HepG2 (cell line): Measurements from ENCODE around the gene C1orf35. TPM values are rescaled to one million over a fixed set of nuclear protein-coding genes. Genes with fewer than 3 reads are reported as not detected.
A peak's percentile ranks its signal among the peaks of the same experiment; 100 is the strongest.

Experiments used
- ATAC-seq: fragments of 200-7000 bp; cut with Tn5 transposase; 3 replicates; pipeline ENCODE4 v1.9.1; 2020; ENCODE audit warnings: mild to moderate bottlenecking, moderate library complexity
- BruUV-seq: library from RNA; stranded (reverse); fragments of 400-500 nt; replicated peaks from 2 replicates; lab custom pipeline; 2021; lab: Mats Ljungman, UMichigan
- CTCF ChIA-PET: fragments of 300-600 bp; formaldehyde crosslinking; extraction: SDS; loops from one replicate; lab custom pipeline; 2021; ENCODE audit warnings: low total read pairs, inconsistent platforms, low intra/inter-chr PET ratio; lab: Yijun Ruan, JAX
- POLR2A ChIA-PET: fragments of 350-600 bp; sonication (Branson Sonifier 250); formaldehyde crosslinking; loops from one replicate; lab custom pipeline; 2020; ENCODE audit warnings: antibody characterized with exemption, inconsistent platforms; lab: Yijun Ruan, JAX
- DNase-seq: peaks from one replicate; pipeline ENCODE4 v3.0.0-alpha.2; 2015; ENCODE audit warnings: low spot score
- FAIRE-seq: peaks from 3 replicates; lab custom pipeline; 2011; peaks lifted over from hg19 to GRCh38; lab: Jason Lieb, UNC
- H2AFZ ChIP-seq: one replicate; pipeline ENCODE4 v1.6.1; 2011; ENCODE audit warnings: low read length, inconsistent platforms
- H3K27ac ChIP-seq: fragments of 300-600 bp; 3 replicates; pipeline ENCODE4 v1.8.0; 2011; ENCODE audit warnings: mixed run types, mild to moderate bottlenecking, mixed read lengths, low read length, inconsistent platforms; ENCODE audit not compliant: insufficient read depth; ENCODE audit errors: extremely low read length
- H3K27me3 ChIP-seq, 2 experiments: fragments of 200-600 bp in 1 of 2; 2 replicates in 1 of 2; 3 replicates in 1 of 2; pipeline versions ENCODE4 v1.6.0 to v1.8.0; 2011; ENCODE audit warnings: low read length in 2 of 2, mild to moderate bottlenecking in 2 of 2, moderate library complexity in 2 of 2, inconsistent platforms in 1 of 2; ENCODE audit not compliant: insufficient read depth in 2 of 2, control insufficient read depth in 1 of 2
- H3K36me3 ChIP-seq, 2 experiments: fragments of 200-600 bp in 1 of 2; replicated peaks in 1 of 2; 2 replicates in 1 of 2; 3 replicates in 1 of 2; pipeline versions ENCODE4 v1.5.1 to v1.8.0; 2011; ENCODE audit warnings: low read length in 2 of 2, inconsistent platforms in 1 of 2; ENCODE audit not compliant: insufficient read depth in 2 of 2, control insufficient read depth in 1 of 2
- H3K4me1 ChIP-seq: 2 replicates; pipeline ENCODE4 v1.5.1; 2012; ENCODE audit warnings: low read length, inconsistent platforms; ENCODE audit not compliant: insufficient read depth
- H3K4me2 ChIP-seq: 2 replicates; pipeline ENCODE4 v1.6.0; 2011; ENCODE audit warnings: low read depth, low read length, inconsistent platforms
- H3K4me3 ChIP-seq, 3 experiments: fragments of 200-600 bp in 1 of 3; sonication (generic), shearing (Covaris generic) in 1 of 3; replicated peaks in 1 of 3; 2 replicates each; pipeline ENCODE4 v1.5.1; 2011 to 2016; ENCODE audit warnings: low read length in 3 of 3, inconsistent platforms in 2 of 3, low read depth in 2 of 3, mild to moderate bottlenecking in 2 of 3, control low read depth in 1 of 3, mixed read lengths in 1 of 3; ENCODE audit not compliant: insufficient read depth in 1 of 3
- H3K79me2 ChIP-seq: one replicate; pipeline ENCODE4 v1.6.1; 2011; ENCODE audit warnings: low read length, inconsistent platforms; ENCODE audit not compliant: insufficient read depth
- H3K9ac ChIP-seq: 2 replicates; pipeline ENCODE4 v1.6.0; 2011; ENCODE audit warnings: mild to moderate bottlenecking, low read depth, low read length, inconsistent platforms; ENCODE audit not compliant: insufficient read depth
- H3K9me3 ChIP-seq: 2 replicates; pipeline ENCODE4 v1.5.1; 2012; ENCODE audit warnings: mild to moderate bottlenecking, low read length
- H4K20me1 ChIP-seq: 2 replicates; pipeline ENCODE4 v1.6.0; 2011; ENCODE audit warnings: inconsistent platforms, mild to moderate bottlenecking, low read length, moderate library complexity; ENCODE audit not compliant: insufficient read depth
- FOXK1 ChIP-seq: sonication (generic); formaldehyde crosslinking; IDR thresholded peaks from 2 replicates; pipeline ENCODE4 v1.4.0; 2020; ENCODE audit warnings: low read depth, missing genetic modification reagents, borderline replicate concordance
- RFXAP ChIP-seq: sonication (generic); formaldehyde crosslinking; IDR thresholded peaks from 2 replicates; pipeline ENCODE4 v1.4.0; 2020; ENCODE audit warnings: missing genetic modification reagents, borderline replicate concordance
- ZNF160 ChIP-seq: sonication (generic); formaldehyde crosslinking; IDR thresholded peaks from 2 replicates; pipeline ENCODE4 v1.8.0; 2022; ENCODE audit warnings: mild to moderate bottlenecking, inconsistent platforms, missing genetic modification reagents
- ZNF350 ChIP-seq: sonication (generic); formaldehyde crosslinking; IDR thresholded peaks from 2 replicates; pipeline ENCODE4 v1.4.0; 2020; ENCODE audit warnings: mild to moderate bottlenecking, low read depth, missing genetic modification reagents, borderline replicate concordance
- ZNF567 ChIP-seq: sonication (generic); formaldehyde crosslinking; IDR thresholded peaks from 2 replicates; pipeline ENCODE4 v1.8.1; 2023; ENCODE audit warnings: mild to moderate bottlenecking, missing genetic modification reagents, borderline replicate concordance
- ZNF619 ChIP-seq: sonication (generic); formaldehyde crosslinking; IDR thresholded peaks from 2 replicates; pipeline ENCODE4 v1.4.0; 2020; ENCODE audit warnings: mild to moderate bottlenecking, missing genetic modification reagents
- ZNF672 ChIP-seq: sonication (generic); formaldehyde crosslinking; IDR thresholded peaks from 2 replicates; pipeline ENCODE4 v1.8.1; 2022; ENCODE audit warnings: missing genetic modification reagents
- WGBS: methylation state at CpG from one replicate; pipeline ENCODE4 v1.1.6; 2017; ENCODE audit warnings: low lambda C conversion rate; 5-methylcytosine and 5-hydroxymethylcytosine counted together
- in situ Hi-C: cut with HindIII; loops from 2 replicates; pipeline ENCODE4 v1.10.0; 2017; ENCODE audit warnings: low pct_unique_long_range_greater_than_20kb; ENCODE audit not compliant: extremely low pct_ligation_motif_present
- intact Hi-C: fragments of 100-400 bp; cut with micrococcal nuclease; formaldehyde crosslinking; loops from one replicate; pipeline ENCODE4 v1.10.0; 2022; ENCODE audit not compliant: unreplicated experiment
- polyA plus RNA-seq, 8 experiments: library from polyadenylated mRNA; depleted of rRNA in 3 of 8; stranded (reverse) in 7 of 8; unstranded in 1 of 8; fragments of >200 nt; fragmentation: Illumina TruSeq in 4 of 8; extraction: Trizol in 4 of 8; gene quantifications; 2 replicates each; pipeline versions ENCODE4 v1.2.1 to v1.2.3, GENCODE V29; 2011 to 2016; ENCODE audit warnings: low read depth in 4 of 8, missing spikeins in 1 of 8, mixed read lengths in 1 of 8; ENCODE audit not compliant: insufficient read depth in 1 of 8
- total RNA-seq, 5 experiments: library from RNA; depleted of rRNA; stranded (reverse); fragments of >200 nt; fragmentation: Illumina TruSeq; extraction: Trizol; gene quantifications; 2 replicates each; pipeline ENCODE4 v1.2.3, GENCODE V29; 2016; ENCODE audit warnings: low read depth in 1 of 5
- TF ChIP-seq, protein P1 (sequence below): sonication (generic); formaldehyde crosslinking; IDR thresholded peaks from 2 replicates; pipeline ENCODE4 v1.8.1; 2023; ENCODE audit warnings: mild to moderate bottlenecking, inconsistent platforms, moderate library complexity, missing genetic modification reagents, borderline replicate concordance
- TF ChIP-seq, protein P2 (sequence below): sonication (generic); formaldehyde crosslinking; IDR thresholded peaks from 2 replicates; pipeline ENCODE4 v1.4.0; 2020; ENCODE audit warnings: low read depth, mild to moderate bottlenecking, missing genetic modification reagents
- TF ChIP-seq, protein P3 (sequence below): sonication (generic); formaldehyde crosslinking; IDR thresholded peaks from 2 replicates; pipeline ENCODE4 v1.4.0; 2020; ENCODE audit warnings: low read depth, missing genetic modification reagents
- TF ChIP-seq, protein P4 (sequence below): sonication (generic); formaldehyde crosslinking; IDR thresholded peaks from 2 replicates; pipeline ENCODE4 v1.4.0; 2020; ENCODE audit warnings: mild to moderate bottlenecking, missing genetic modification reagents
- TF ChIP-seq, protein P5 (sequence below): sonication (generic); formaldehyde crosslinking; conservative IDR thresholded peaks from 2 replicates; pipeline ENCODE4 v1.4.0; 2020; ENCODE audit warnings: mild to moderate bottlenecking, missing genetic modification reagents, moderate library complexity

Gene C1orf35
- total and polyA plus RNA-seq, 2 of the 13 experiments (the other 11 are each of a cell fraction or from before 2014, with no cell fraction given), result 8.1 to 19.3 TPM

DNA sequence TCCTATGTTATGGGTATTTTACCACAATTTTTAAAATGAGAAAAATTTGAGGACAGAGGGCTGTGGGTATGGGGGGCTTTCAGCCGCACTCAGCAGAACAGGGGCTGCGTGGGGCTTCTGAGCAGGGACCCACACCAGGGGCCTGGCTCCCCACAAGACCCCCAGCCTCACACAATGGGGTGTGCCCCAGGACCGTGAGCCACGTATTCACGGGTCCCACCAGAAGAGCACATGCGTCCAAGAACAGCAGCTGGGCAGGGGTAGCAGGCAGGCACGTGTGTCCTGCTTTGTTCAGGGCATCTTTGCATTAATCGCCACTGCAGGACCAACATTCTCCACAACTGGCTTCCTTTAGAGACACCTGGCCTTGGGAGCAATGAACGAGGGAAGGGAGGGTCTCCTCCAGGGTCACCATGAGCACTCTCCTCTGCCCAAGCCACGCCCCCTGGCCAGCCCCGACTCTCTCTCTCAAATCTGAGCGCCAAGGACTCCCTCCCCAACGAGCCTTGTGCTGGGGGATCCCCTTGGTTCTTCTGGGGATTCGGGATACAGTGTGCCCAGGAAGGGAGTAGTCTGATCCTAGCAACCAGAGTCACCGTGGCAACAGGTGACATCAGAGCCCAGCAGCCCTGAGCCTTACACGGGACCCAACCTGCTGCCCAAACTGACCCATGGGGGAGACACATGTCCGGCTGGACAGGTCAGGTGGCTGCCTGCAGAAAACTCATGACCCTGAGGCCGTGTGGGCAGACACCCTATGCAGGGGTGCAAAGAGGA, 28.0 kb downstream of the C1orf35 start:
- 20% methylated on average over 9 of the region's 18 CpGs for WGBS
- no peak for ATAC-seq
- TF ChIP-seq, protein P1, sequence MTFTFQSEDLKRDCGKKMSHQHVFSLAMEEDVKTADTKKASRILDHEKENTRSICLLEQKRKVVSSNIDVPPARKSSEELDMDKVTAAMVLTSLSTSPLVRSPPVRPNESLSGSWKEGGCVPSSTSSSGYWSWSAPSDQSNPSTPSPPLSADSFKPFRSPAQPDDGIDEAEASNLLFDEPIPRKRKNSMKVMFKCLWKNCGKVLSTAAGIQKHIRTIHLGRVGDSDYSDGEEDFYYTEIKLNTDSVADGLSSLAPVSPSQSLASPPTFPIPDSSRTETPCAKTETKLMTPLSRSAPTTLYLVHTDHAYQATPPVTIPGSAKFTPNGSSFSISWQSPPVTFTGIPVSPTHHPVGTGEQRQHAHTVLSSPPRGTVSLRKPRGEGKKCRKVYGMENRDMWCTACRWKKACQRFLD (CRISPR knock-in tag), result no peak
- TF ChIP-seq, protein P2, sequence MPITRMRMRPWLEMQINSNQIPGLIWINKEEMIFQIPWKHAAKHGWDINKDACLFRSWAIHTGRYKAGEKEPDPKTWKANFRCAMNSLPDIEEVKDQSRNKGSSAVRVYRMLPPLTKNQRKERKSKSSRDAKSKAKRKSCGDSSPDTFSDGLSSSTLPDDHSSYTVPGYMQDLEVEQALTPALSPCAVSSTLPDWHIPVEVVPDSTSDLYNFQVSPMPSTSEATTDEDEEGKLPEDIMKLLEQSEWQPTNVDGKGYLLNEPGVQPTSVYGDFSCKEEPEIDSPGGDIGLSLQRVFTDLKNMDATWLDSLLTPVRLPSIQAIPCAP (CRISPR knock-in tag), result no peak
- TF ChIP-seq, protein P3, sequence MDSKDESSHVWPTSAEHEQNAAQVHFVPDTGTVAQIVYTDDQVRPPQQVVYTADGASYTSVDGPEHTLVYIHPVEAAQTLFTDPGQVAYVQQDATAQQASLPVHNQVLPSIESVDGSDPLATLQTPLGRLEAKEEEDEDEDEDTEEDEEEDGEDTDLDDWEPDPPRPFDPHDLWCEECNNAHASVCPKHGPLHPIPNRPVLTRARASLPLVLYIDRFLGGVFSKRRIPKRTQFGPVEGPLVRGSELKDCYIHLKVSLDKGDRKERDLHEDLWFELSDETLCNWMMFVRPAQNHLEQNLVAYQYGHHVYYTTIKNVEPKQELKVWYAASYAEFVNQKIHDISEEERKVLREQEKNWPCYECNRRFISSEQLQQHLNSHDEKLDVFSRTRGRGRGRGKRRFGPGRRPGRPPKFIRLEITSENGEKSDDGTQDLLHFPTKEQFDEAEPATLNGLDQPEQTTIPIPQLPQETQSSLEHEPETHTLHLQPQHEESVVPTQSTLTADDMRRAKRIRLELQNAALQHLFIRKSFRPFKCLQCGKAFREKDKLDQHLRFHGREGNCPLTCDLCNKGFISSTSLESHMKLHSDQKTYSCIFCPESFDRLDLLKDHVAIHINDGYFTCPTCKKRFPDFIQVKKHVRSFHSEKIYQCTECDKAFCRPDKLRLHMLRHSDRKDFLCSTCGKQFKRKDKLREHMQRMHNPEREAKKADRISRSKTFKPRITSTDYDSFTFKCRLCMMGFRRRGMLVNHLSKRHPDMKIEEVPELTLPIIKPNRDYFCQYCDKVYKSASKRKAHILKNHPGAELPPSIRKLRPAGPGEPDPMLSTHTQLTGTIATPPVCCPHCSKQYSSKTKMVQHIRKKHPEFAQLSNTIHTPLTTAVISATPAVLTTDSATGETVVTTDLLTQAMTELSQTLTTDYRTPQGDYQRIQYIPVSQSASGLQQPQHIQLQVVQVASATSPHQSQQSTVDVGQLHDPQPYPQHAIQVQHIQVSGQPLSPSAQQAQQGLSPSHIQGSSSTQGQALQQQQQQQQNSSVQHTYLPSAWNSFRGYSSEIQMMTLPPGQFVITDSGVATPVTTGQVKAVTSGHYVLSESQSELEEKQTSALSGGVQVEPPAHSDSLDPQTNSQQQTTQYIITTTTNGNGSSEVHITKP (CRISPR knock-in tag), result no peak
- TF ChIP-seq ZNF672 (CRISPR knock-in tag) (no peak), ZNF619 (CRISPR knock-in tag) (no peak), ZNF350 (CRISPR knock-in tag) (no peak), FOXK1 (CRISPR knock-in tag) (no peak), ZNF567 (CRISPR knock-in tag) (no peak), RFXAP (CRISPR knock-in tag) (peak; percentile 91), ZNF160 (CRISPR knock-in tag) (no peak)
- TF ChIP-seq, protein P4, sequence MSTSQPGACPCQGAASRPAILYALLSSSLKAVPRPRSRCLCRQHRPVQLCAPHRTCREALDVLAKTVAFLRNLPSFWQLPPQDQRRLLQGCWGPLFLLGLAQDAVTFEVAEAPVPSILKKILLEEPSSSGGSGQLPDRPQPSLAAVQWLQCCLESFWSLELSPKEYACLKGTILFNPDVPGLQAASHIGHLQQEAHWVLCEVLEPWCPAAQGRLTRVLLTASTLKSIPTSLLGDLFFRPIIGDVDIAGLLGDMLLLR (CRISPR knock-in tag), result no peak
- TF ChIP-seq, protein P5, sequence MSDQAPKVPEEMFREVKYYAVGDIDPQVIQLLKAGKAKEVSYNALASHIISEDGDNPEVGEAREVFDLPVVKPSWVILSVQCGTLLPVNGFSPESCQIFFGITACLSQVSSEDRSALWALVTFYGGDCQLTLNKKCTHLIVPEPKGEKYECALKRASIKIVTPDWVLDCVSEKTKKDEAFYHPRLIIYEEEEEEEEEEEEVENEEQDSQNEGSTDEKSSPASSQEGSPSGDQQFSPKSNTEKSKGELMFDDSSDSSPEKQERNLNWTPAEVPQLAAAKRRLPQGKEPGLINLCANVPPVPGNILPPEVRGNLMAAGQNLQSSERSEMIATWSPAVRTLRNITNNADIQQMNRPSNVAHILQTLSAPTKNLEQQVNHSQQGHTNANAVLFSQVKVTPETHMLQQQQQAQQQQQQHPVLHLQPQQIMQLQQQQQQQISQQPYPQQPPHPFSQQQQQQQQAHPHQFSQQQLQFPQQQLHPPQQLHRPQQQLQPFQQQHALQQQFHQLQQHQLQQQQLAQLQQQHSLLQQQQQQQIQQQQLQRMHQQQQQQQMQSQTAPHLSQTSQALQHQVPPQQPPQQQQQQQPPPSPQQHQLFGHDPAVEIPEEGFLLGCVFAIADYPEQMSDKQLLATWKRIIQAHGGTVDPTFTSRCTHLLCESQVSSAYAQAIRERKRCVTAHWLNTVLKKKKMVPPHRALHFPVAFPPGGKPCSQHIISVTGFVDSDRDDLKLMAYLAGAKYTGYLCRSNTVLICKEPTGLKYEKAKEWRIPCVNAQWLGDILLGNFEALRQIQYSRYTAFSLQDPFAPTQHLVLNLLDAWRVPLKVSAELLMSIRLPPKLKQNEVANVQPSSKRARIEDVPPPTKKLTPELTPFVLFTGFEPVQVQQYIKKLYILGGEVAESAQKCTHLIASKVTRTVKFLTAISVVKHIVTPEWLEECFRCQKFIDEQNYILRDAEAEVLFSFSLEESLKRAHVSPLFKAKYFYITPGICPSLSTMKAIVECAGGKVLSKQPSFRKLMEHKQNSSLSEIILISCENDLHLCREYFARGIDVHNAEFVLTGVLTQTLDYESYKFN, result no peak

More for the DNA sequence above, 28.0 kb downstream of the C1orf35 start:
- H4K20me1 ChIP-seq, result no peaks in the 10 kb centered on the region; the same call in 1 of the 2 replicates
- BruUV-seq, result no TSS peak
- no peaks in the 10 kb centered on the region for H3K4me1 ChIP-seq
- DNase-seq (no peak), FAIRE-seq (no peak)
- ChIA-PET POLR2A (no interaction called here), CTCF (no interaction called here)
- H3K4me2 ChIP-seq, result no peak overlapping the region
- H3K4me3 ChIP-seq, result no peak overlapping the region
- in situ Hi-C loops, result loop anchor here (5.0 kb wide), 1 partner anchor 73 kb away; no protein-coding TSS in a partner anchor
- peaks cover 9 to 23% of the 10 kb centered on the region in 2 experiments; a peak in 3 of 5 replicates for H3K27me3 ChIP-seq
- intact Hi-C loops, result loop anchor here (1.0 kb wide), 1 partner anchor 76 kb away; no protein-coding TSS in a partner anchor
- H3K9me3 ChIP-seq, result no peaks in the 10 kb centered on the region
- no peak overlapping the region for H3K27ac ChIP-seq
- H3K9ac ChIP-seq, result no peak overlapping the region
- H2AFZ ChIP-seq, result no peak overlapping the region
- no peaks in the 10 kb centered on the region for H3K79me2 ChIP-seq
- H3K36me3 ChIP-seq, result no peaks in the 10 kb centered on the region
